Amniotic stem cell (primary cell): ENCODE results near the gene KIF23.

Experiments used
- DNase-seq: peaks from one replicate; lab custom pipeline; 2025; lab: John Stamatoyannopoulos, UW

Gene KIF23

GRCh38 chr15:69491038-69491505 is 76.9 kb downstream of the KIF23 start:
- no peak for DNase-seq

- no peak for DNase-seq
Observed at GRCh38 chr15:69493406-69493805, 79.3 kb downstream of the KIF23 start.

GRCh38 chr15:69496001-69496400 is 81.9 kb downstream of the KIF23 start:
- no peak for DNase-seq

- DNase-seq, result no peak
Observed at GRCh38 chr15:69497076-69497475, 82.9 kb downstream of the KIF23 start.

- DNase-seq, result no peak
Observed at GRCh38 chr15:69497667-69498066, 83.5 kb downstream of the KIF23 start.
